MCF 10A (cell line): ENCODE measurements around the gene ARR3. TPM values are rescaled to one million over a fixed set of nuclear protein-coding genes. Genes with fewer than 3 reads are reported as not detected.

Experiments
- BruUV-seq: library from RNA; stranded (reverse); fragments of 400-500 nt; replicated peaks from 2 replicates; lab custom pipeline; 2021; lab: Mats Ljungman, UMichigan
- CTCF ChIA-PET: fragments of 300-600 bp; sonication (Branson Sonifier 250); formaldehyde crosslinking; extraction: SDS; loops from one replicate; lab custom pipeline; 2021; ENCODE audit warnings: antibody characterized with exemption, inconsistent platforms; lab: Yijun Ruan, JAX
- POLR2A ChIA-PET: fragments of 300-600, 350-650 bp; sonication (Branson Sonifier 250); formaldehyde crosslinking; extraction: SDS; loops from one replicate; lab custom pipeline; 2020; ENCODE audit warnings: antibody characterized with exemption, inconsistent platforms; lab: Yijun Ruan, JAX
- DNase-seq: peaks from one replicate; pipeline ENCODE4 v3.0.0-alpha.2; 2018; ENCODE audit not compliant: unreplicated experiment
- H3K27ac Mint-ChIP-seq: one replicate; pipeline ENCODE4 v1.8.0; 2022; ENCODE audit warnings: mild to moderate bottlenecking, low read depth, mixed read lengths; ENCODE audit not compliant: unreplicated experiment
- H3K27me3 Mint-ChIP-seq: one replicate; pipeline ENCODE4 v1.8.0; 2022; ENCODE audit warnings: mixed read lengths; ENCODE audit not compliant: insufficient read depth, unreplicated experiment
- H3K36me3 Mint-ChIP-seq: one replicate; pipeline ENCODE4 v1.8.0; 2022; ENCODE audit warnings: mild to moderate bottlenecking, moderate library complexity, mixed read lengths; ENCODE audit not compliant: insufficient read depth, unreplicated experiment
- H3K4me1 Mint-ChIP-seq: one replicate; pipeline ENCODE4 v1.8.0; 2022; ENCODE audit warnings: mixed read lengths; ENCODE audit not compliant: insufficient read depth, unreplicated experiment
- H3K4me3 Mint-ChIP-seq: one replicate; pipeline ENCODE4 v1.8.0; 2022; ENCODE audit warnings: mild to moderate bottlenecking, moderate library complexity, mixed read lengths; ENCODE audit not compliant: unreplicated experiment
- H3K9me3 Mint-ChIP-seq: one replicate; pipeline ENCODE4 v1.8.0; 2022; ENCODE audit warnings: mixed read lengths; ENCODE audit not compliant: unreplicated experiment
- intact Hi-C: fragments of 100-400 bp; cut with micrococcal nuclease; formaldehyde crosslinking; loops from 2 replicates; pipeline ENCODE4 v1.14.1; 2022
- total RNA-seq: library from RNA; stranded (reverse); gene quantifications from 2 replicates; pipeline ENCODE4 v1.2.3, GENCODE V29; 2022
- TF ChIP-seq, protein P1 (sequence below): fragments of 200-600 bp; IDR thresholded peaks from one replicate; pipeline ENCODE4 v1.8.0; 2022; ENCODE audit warnings: antibody characterized with exemption, mild to moderate bottlenecking; ENCODE audit not compliant: unreplicated experiment

The ARR3 gene
- total RNA-seq, 1 experiment from 2014 or later: not detected

DNA sequence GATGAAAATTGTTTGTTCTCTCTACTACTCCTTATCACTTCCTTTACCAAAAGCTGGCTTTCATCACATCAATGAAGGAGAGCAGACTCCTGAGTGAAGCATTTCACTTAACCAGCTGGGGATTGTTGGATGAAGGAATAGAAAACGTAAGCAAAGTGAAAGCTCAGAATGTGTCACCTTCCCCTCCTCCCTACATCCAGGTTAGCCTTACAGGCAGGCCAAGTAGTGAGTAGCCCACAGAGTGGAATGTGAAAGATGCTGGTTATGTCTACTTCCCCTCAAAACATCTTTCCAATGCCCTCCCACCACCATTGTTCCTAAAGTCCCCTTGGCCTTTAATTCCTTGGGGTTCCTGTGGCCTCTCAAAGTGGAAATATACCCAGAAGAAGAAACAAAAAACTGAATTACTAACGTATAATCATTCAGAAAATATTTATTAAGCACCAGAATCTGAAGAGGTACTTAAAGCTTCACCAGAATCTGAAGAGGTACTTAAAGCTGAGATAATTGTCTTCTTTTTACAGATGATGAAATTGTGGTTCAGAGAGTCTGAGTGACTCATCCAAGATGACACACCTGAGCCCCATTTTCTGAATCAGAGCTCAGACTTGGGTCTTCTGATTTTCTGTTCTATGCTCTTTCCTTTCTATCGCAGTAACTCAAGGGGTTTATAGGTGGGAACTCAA lies 14.6 kb upstream of the ARR3 start:
- TF ChIP-seq, protein P1, sequence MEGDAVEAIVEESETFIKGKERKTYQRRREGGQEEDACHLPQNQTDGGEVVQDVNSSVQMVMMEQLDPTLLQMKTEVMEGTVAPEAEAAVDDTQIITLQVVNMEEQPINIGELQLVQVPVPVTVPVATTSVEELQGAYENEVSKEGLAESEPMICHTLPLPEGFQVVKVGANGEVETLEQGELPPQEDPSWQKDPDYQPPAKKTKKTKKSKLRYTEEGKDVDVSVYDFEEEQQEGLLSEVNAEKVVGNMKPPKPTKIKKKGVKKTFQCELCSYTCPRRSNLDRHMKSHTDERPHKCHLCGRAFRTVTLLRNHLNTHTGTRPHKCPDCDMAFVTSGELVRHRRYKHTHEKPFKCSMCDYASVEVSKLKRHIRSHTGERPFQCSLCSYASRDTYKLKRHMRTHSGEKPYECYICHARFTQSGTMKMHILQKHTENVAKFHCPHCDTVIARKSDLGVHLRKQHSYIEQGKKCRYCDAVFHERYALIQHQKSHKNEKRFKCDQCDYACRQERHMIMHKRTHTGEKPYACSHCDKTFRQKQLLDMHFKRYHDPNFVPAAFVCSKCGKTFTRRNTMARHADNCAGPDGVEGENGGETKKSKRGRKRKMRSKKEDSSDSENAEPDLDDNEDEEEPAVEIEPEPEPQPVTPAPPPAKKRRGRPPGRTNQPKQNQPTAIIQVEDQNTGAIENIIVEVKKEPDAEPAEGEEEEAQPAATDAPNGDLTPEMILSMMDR: no peak
- peaks cover 7% of the 10 kb centered on the region for H3K4me1 Mint-ChIP-seq
- no peak overlapping the region for H3K4me3 Mint-ChIP-seq
- peak; percentile 43 for DNase-seq
- intact Hi-C loops: no loop called here
- H3K27ac Mint-ChIP-seq: peak overlapping the region; percentile 81
- no peaks in the 10 kb centered on the region for H3K9me3 Mint-ChIP-seq
- no peaks in the 10 kb centered on the region for H3K36me3 Mint-ChIP-seq
- ChIA-PET POLR2A (interaction anchor here (0.7 to 1.2 kb wide), 4 partner anchors 13 to 148 kb away, joined by 3 read pairs; partner anchors contain the start of genes KIF4A and PDZD11), CTCF (interaction anchor here (0.5 to 1.8 kb wide), 4 partner anchors 8 to 163 kb away, joined by 3 to 6 read pairs (median 4); no protein-coding TSS in a partner anchor)
- H3K27me3 Mint-ChIP-seq: peaks cover 54% of the 10 kb centered on the region
- TSS peak; percentile 75 for BruUV-seq

DNA sequence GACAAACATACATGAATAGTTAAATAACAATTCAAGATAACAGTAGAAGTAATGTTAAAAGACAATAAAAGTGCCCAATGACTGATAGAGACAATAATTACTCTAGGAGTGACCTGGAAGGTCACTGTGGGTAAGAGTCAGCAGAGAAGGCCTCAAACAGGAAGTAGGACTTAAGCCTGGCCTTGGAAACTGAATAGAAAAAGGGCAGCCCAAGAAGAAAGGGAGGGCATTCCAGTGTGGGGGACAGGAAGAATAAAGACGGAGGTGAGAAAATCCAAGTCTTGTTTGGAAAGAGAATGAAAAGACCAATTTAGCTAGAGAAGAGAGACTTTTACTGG lies 14.1 kb upstream of the ARR3 start:
- no peaks in the 10 kb centered on the region for H3K36me3 Mint-ChIP-seq
- H3K9me3 Mint-ChIP-seq: no peaks in the 10 kb centered on the region
- BruUV-seq: TSS peak; percentile 52
- H3K4me3 Mint-ChIP-seq: no peak overlapping the region
- peak overlapping the region; percentile 81 for H3K27ac Mint-ChIP-seq
- peaks cover 7% of the 10 kb centered on the region for H3K4me1 Mint-ChIP-seq
- TF ChIP-seq, protein P1: no peak
- ChIA-PET CTCF (interaction anchor here (0.9 to 1.8 kb wide), 2 partner anchors 8 to 59 kb away, joined by 4 to 6 read pairs; no protein-coding TSS in a partner anchor), POLR2A (interaction anchor here (0.7 to 1.2 kb wide), 3 partner anchors 13 to 36 kb away, joined by 3 read pairs; partner anchors contain the start of genes KIF4A and PDZD11)
- peaks cover 54% of the 10 kb centered on the region for H3K27me3 Mint-ChIP-seq
- intact Hi-C loops: no loop called here
- DNase-seq: no peak

DNA sequence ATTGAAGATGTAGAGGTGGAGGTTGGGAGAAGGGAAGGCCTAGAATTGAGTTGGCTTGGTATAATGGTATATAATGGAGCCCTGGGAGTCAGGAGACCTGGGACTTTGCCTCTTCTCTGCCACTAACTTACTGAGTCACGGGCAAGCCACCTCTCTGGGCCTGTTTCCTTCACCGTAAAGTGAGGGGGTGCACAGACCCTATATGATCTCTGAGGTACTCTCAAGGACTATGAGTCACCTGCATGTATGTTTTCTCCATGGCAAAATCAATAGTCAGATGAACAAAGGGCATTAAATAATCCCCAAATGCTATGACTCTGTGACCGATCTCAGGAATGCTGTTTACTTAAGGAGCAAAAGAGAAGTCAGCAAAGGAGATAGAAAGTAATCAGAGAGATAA lies 13.2 kb upstream of the ARR3 start:
- no TSS peak for BruUV-seq
- POLR2A ChIA-PET: interaction anchor here (1.0 kb wide), 1 partner anchor 14 kb away, joined by 3 read pairs; no protein-coding TSS in a partner anchor
- no peak overlapping the region for H3K27ac Mint-ChIP-seq
- no peak overlapping the region for H3K4me3 Mint-ChIP-seq
- H3K4me1 Mint-ChIP-seq: peaks cover 7% of the 10 kb centered on the region
- no peaks in the 10 kb centered on the region for H3K9me3 Mint-ChIP-seq
- DNase-seq: no peak
- TF ChIP-seq, protein P1: no peak
- CTCF ChIA-PET: no interaction called here
- H3K36me3 Mint-ChIP-seq: no peaks in the 10 kb centered on the region
- H3K27me3 Mint-ChIP-seq: peaks cover 50% of the 10 kb centered on the region
- intact Hi-C loops: no loop called here

DNA sequence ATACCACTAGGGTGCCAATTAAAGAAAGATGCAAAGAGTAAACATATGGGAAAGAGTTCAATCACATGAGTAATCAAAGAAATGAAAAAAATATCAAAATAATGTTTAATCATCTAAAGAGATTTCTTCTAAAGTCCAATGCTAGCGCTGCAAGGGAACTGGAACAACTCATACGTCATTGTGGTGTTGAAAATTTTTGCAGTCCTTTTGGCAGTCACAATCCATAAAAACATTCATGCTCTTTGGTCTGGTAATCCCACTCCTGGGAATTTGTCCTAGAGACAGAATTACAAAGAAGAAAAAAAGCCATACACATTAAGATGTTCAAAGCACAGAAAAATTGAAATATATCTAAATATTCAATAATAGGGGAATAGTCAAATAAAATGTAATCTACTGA lies 12.7 kb upstream of the ARR3 start:
- H3K9me3 Mint-ChIP-seq: no peaks in the 10 kb centered on the region
- CTCF ChIA-PET: no interaction called here
- TF ChIP-seq, protein P1: no peak
- H3K4me3 Mint-ChIP-seq: no peak overlapping the region
- H3K36me3 Mint-ChIP-seq: no peaks in the 10 kb centered on the region
- H3K4me1 Mint-ChIP-seq: peaks cover 7% of the 10 kb centered on the region
- POLR2A ChIA-PET: no interaction called here
- peaks cover 45% of the 10 kb centered on the region for H3K27me3 Mint-ChIP-seq
- H3K27ac Mint-ChIP-seq: no peak overlapping the region
- BruUV-seq: no TSS peak
- intact Hi-C loops: no loop called here
- no peak for DNase-seq
